Measurements from ENCODE around the gene GABRB2.

- TF ChIP-seq, protein P1, sequence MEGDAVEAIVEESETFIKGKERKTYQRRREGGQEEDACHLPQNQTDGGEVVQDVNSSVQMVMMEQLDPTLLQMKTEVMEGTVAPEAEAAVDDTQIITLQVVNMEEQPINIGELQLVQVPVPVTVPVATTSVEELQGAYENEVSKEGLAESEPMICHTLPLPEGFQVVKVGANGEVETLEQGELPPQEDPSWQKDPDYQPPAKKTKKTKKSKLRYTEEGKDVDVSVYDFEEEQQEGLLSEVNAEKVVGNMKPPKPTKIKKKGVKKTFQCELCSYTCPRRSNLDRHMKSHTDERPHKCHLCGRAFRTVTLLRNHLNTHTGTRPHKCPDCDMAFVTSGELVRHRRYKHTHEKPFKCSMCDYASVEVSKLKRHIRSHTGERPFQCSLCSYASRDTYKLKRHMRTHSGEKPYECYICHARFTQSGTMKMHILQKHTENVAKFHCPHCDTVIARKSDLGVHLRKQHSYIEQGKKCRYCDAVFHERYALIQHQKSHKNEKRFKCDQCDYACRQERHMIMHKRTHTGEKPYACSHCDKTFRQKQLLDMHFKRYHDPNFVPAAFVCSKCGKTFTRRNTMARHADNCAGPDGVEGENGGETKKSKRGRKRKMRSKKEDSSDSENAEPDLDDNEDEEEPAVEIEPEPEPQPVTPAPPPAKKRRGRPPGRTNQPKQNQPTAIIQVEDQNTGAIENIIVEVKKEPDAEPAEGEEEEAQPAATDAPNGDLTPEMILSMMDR (conservative IDR thresholded peaks at IDR 0.05; ENCODE audit: low read length), result no peak
- TF ChIP-seq EZH2phosphoT487 (IDR thresholded peaks at IDR 0.05; ENCODE audit: borderline replicate concordance, low read depth, low read length), result no peak
Measured at GRCh38 chr5:161256957-161257356, 289.6 kb downstream of the GABRB2 start.
